ENCODE data around the gene GALM. TPM values are rescaled to one million over a fixed set of nuclear protein-coding genes. Genes with fewer than 3 reads are reported as not detected.

The GALM gene
- total RNA-seq, 1 donor from 2014 or later = 1.0 TPM

DNA sequence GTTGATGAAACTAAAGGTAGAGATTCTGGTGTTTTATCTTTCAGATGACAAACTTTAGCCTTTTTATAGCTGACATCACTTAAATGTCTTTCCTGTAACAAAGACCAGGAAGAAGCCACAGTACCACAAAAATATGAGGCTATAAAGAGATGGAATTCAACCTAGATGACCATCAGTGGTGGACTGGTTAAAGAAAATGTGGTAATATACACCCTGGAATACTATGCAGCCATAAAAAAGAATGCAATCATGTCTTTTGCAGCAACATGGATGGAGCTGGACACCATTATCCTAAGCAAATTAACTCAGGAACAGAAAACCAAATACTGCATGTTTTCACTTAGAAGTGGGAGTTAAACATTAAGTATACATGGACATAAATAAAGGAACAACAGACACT lies 44.9 kb upstream of the GALM start:
- Mint-ChIP-seq H3K27me3 (ENCODE audit: unreplicated experiment) (no peaks in the 10 kb centered on the region), H3K36me3 (ENCODE audit: unreplicated experiment) (no peaks in the 10 kb centered on the region), H3K27ac (ENCODE audit: unreplicated experiment) (no peak overlapping the region), H3K9me3 (ENCODE audit: unreplicated experiment) (no peaks in the 10 kb centered on the region), H3K4me1 (ENCODE audit: low read depth, unreplicated experiment) (no peaks in the 10 kb centered on the region), H3K4me3 (ENCODE audit: unreplicated experiment) (no peak overlapping the region)
- TF ChIP-seq, protein P1, sequence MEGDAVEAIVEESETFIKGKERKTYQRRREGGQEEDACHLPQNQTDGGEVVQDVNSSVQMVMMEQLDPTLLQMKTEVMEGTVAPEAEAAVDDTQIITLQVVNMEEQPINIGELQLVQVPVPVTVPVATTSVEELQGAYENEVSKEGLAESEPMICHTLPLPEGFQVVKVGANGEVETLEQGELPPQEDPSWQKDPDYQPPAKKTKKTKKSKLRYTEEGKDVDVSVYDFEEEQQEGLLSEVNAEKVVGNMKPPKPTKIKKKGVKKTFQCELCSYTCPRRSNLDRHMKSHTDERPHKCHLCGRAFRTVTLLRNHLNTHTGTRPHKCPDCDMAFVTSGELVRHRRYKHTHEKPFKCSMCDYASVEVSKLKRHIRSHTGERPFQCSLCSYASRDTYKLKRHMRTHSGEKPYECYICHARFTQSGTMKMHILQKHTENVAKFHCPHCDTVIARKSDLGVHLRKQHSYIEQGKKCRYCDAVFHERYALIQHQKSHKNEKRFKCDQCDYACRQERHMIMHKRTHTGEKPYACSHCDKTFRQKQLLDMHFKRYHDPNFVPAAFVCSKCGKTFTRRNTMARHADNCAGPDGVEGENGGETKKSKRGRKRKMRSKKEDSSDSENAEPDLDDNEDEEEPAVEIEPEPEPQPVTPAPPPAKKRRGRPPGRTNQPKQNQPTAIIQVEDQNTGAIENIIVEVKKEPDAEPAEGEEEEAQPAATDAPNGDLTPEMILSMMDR (IDR thresholded peaks at IDR 0.05; ENCODE audit: partially characterized antibody, unreplicated experiment) = no peak
- DNase-seq = no peak

DNA sequence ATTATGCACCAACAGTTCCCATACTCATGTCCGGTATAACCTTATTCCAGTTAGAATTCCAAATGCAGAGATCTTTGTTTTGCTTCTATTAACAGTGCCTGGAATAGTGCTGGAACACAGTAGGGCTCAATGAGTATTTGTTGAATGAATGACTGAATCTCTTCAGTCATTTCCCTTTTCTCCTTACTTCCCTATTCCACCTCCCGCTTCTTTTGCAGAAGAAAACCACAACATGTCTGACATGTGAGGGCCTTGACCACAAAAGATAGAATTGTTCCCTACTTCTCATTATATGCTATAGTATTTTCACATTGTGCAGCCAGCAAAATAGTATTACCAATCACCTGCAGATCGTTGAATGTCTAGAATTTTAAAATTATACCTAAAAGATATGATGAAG lies 43.7 kb upstream of the GALM start:
- no peaks in the 10 kb centered on the region for H3K9me3 Mint-ChIP-seq (ENCODE audit: unreplicated experiment)

DNA sequence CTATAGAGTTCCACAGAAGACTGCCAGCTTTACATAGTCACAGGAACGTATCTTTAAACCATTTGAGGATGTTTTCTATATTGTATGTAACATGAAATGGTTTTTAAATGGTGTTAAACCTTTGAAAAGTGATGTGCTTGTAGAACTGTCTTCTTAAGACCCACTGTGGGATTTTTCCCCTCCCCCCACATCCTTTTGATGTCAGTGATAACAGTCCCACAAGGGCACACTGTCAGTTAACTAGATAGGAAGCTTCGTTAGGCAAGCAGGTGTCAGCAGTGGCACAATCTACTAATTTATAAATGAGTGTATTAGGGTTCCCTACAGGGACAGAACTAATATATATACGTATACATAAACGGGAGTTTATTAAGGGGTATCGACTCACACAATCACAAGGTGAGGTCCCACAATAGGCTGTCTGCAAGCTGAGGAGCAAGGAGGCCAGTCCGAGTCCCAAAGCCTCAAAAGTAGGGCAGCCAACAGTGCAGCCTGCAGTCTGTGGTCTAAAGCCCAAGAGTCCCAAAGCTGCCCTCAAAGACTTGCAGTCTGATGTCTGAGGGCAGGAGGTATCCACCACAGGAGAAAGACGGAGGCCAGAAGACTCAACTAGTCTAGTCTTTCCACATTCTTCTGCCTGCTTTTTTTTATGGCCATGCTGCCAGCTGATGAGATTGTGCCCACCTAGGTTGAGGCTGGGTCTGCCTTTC lies 39.4 kb upstream of the GALM start:
- H3K36me3 Mint-ChIP-seq (ENCODE audit: unreplicated experiment) = no peaks in the 10 kb centered on the region
- H3K9me3 Mint-ChIP-seq (ENCODE audit: unreplicated experiment) = peaks cover 2% of the 10 kb centered on the region
- H3K4me3 Mint-ChIP-seq (ENCODE audit: unreplicated experiment) = no peak overlapping the region
- H3K4me1 Mint-ChIP-seq (ENCODE audit: low read depth, unreplicated experiment) = no peaks in the 10 kb centered on the region
- DNase-seq = no peak
- TF ChIP-seq, protein P1 (IDR thresholded peaks at IDR 0.05; ENCODE audit: partially characterized antibody, unreplicated experiment) = no peak
- H3K27me3 Mint-ChIP-seq (ENCODE audit: unreplicated experiment) = no peaks in the 10 kb centered on the region
- no peak overlapping the region for H3K27ac Mint-ChIP-seq (ENCODE audit: unreplicated experiment)

More for the DNA sequence above, 43.7 kb upstream of the GALM start:
- TF ChIP-seq, protein P1 (IDR thresholded peaks at IDR 0.05; ENCODE audit: partially characterized antibody, unreplicated experiment) = no peak
- no peak overlapping the region for H3K27ac Mint-ChIP-seq (ENCODE audit: unreplicated experiment)
- H3K36me3 Mint-ChIP-seq (ENCODE audit: unreplicated experiment) = no peaks in the 10 kb centered on the region
- DNase-seq = no peak
- no peak overlapping the region for H3K4me3 Mint-ChIP-seq (ENCODE audit: unreplicated experiment)
- H3K4me1 Mint-ChIP-seq (ENCODE audit: low read depth, unreplicated experiment) = no peaks in the 10 kb centered on the region
- H3K27me3 Mint-ChIP-seq (ENCODE audit: unreplicated experiment) = no peaks in the 10 kb centered on the region

DNA sequence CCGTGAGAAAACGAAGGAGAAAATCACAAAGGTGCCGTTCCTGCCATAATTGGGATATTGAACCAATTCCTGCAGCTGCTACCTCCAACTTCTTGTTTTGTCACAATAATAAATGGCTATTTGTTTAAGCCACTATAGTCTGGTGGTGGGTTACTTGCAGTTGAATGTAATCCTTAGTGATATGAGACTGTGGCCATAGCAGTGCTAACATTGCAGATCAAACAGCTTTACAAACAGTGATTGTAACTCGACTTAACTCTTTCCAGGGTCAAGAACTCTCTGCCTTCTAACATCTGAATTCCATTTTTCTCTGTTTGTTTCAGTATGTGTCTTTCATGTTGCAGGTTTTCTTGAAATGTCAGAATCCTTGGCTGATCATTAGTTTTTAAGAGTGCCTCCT lies 38.5 kb upstream of the GALM start:
- TF ChIP-seq, protein P1 (IDR thresholded peaks at IDR 0.05; ENCODE audit: partially characterized antibody, unreplicated experiment) = no peak
- DNase-seq = no peak
- Mint-ChIP-seq H3K9me3 (ENCODE audit: unreplicated experiment) (peaks cover 2% of the 10 kb centered on the region), H3K36me3 (ENCODE audit: unreplicated experiment) (no peaks in the 10 kb centered on the region), H3K27me3 (ENCODE audit: unreplicated experiment) (no peaks in the 10 kb centered on the region), H3K4me1 (ENCODE audit: low read depth, unreplicated experiment) (no peaks in the 10 kb centered on the region), H3K27ac (ENCODE audit: unreplicated experiment) (no peak overlapping the region), H3K4me3 (ENCODE audit: unreplicated experiment) (no peak overlapping the region)

DNA sequence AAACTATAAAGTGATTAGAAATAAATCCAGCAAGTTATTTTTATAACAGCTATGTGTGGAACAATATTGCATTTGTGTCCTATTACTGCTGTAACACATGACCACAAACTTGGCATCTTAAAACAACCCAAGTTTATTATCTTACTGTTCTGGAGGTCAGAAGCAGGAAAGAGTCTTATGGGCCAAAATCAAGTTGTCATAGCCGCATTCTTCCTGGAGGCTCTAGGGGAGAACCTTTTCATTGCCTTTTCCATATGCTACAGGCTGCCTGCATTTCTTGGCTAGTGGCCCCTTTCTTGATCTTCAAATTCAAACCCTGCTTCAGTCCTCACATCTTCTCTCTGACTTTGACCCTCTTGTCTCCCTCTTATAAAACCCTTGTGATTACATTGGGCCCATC lies 36.2 kb upstream of the GALM start:
- Mint-ChIP-seq H3K36me3 (ENCODE audit: unreplicated experiment) (no peaks in the 10 kb centered on the region), H3K4me1 (ENCODE audit: low read depth, unreplicated experiment) (no peaks in the 10 kb centered on the region), H3K27me3 (ENCODE audit: unreplicated experiment) (no peaks in the 10 kb centered on the region), H3K9me3 (ENCODE audit: unreplicated experiment) (peaks cover 2% of the 10 kb centered on the region), H3K4me3 (ENCODE audit: unreplicated experiment) (no peak overlapping the region), H3K27ac (ENCODE audit: unreplicated experiment) (no peak overlapping the region)
- no peak for DNase-seq
- TF ChIP-seq, protein P1 (IDR thresholded peaks at IDR 0.05; ENCODE audit: partially characterized antibody, unreplicated experiment) = no peak
